GM12874 (cell line): Measurements from ENCODE around the gene NCAPG2.

Source experiments
- TF ChIP-seq, protein P1 (sequence below): IDR thresholded peaks from 2 replicates; pipeline ENCODE4 v1.5.1; 2011; ENCODE audit warnings: low read depth, mild to moderate bottlenecking, control low read depth, low read length, moderate library complexity; ENCODE audit not compliant: insufficient read depth

The NCAPG2 gene

GRCh38 chr7:158617737-158618128 is 86.9 kb downstream of the NCAPG2 start:
- TF ChIP-seq, protein P1, sequence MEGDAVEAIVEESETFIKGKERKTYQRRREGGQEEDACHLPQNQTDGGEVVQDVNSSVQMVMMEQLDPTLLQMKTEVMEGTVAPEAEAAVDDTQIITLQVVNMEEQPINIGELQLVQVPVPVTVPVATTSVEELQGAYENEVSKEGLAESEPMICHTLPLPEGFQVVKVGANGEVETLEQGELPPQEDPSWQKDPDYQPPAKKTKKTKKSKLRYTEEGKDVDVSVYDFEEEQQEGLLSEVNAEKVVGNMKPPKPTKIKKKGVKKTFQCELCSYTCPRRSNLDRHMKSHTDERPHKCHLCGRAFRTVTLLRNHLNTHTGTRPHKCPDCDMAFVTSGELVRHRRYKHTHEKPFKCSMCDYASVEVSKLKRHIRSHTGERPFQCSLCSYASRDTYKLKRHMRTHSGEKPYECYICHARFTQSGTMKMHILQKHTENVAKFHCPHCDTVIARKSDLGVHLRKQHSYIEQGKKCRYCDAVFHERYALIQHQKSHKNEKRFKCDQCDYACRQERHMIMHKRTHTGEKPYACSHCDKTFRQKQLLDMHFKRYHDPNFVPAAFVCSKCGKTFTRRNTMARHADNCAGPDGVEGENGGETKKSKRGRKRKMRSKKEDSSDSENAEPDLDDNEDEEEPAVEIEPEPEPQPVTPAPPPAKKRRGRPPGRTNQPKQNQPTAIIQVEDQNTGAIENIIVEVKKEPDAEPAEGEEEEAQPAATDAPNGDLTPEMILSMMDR = no peak

- TF ChIP-seq, protein P1 = no peak
These were observed 88.6 kb downstream of the NCAPG2 start for GRCh38 chr7:158616050-158616449.

DNA sequence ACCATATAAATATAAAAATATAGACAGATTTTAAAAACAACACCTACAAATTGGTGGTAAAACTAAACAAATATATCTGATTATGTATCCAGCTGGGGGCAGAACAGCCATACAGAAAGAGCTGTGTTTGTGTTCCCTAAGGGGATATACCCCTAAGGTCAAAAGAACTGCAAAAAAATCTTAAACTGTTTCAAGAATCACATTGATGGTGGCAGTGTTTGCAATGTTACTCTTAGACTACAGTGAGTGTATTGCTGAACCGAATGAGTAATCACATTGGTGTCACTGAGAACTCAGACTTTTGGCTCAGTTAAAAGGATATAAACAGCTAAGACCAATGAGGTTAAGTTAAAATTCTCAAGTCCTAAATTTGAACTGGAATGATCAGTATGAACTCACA is 89.9 kb downstream of the NCAPG2 start:
- TF ChIP-seq, protein P1 = no peak

DNA sequence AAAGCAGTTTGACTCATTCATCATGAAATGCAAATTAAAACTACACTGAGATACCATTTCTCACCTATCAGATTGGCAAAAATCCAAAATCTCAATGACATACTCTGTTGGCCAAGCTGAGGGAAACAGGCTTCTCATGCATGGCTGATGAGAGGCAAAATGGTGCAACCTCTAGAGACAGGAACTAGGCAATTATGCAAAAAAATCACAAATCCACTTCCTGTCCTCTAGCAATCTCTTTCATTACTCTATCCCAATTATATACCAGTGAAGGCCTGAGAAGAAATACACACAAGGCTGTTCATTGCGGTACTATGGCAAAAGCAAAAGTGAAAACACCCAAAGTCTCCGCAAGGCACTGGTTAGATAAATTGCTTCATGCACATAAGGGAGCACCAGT is 91.1 kb downstream of the NCAPG2 start:
- TF ChIP-seq, protein P1 = no peak

DNA sequence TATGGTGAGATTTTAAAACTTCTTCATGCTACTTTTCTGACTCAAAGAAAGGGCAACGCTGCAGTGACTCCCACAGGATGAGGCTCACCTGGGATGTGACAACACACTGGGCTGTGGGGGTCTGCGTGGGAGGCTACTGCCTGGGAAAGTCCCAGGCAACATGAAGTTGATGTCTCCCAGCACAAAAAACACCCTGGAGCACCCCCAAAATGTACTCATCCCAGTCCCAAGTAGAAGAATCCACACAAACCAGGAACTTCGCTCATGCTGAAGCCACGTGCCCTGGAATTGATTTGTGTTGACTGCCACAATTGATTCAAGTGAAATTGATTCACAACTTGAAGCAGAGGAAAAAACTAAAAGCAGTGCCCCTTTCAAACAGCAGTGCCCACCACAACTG is 92.1 kb downstream of the NCAPG2 start:
- TF ChIP-seq, protein P1 = no peak

DNA sequence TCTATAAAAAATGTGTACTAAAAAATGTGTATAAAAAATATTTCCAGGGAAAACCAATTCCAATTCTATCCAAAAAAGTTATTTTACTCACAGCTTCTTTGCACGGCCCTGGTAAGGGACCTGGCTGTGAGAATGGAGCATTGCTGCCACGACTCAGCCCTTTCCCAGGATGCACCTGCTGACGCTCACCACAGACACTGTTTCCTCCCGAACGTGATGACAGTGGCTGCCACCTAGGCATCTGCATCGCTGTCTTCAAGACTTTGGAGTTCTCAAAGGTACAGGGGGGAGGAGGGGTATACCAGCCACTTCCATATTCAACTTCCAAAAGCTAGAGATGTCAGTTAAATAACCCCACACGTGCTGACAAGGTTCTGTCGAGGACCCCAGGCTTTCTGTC is 93.1 kb downstream of the NCAPG2 start:
- TF ChIP-seq, protein P1 = no peak

- TF ChIP-seq, protein P1 = no peak
These were observed 95.2 kb downstream of the NCAPG2 start for GRCh38 chr7:158609313-158609974.
